Transverse colon (tissue), 4 donors: ENCODE results near the gene STAM.

Experiments
- EP300 ChIP-seq: sonication (generic); formaldehyde crosslinking; IDR thresholded peaks from one replicate; pipeline ENCODE4 v1.6.1; 2017; ENCODE audit warnings: antibody characterized with exemption, low read depth
- POLR2A ChIP-seq: fragments of 450-650 bp; IDR thresholded peaks from one replicate; pipeline ENCODE4 v1.6.1; 2016; ENCODE audit warnings: antibody characterized with exemption, mild to moderate bottlenecking, moderate library complexity
- POLR2AphosphoS5 ChIP-seq, 3 donors: sonication (generic); formaldehyde crosslinking; IDR thresholded peaks; one replicate each; pipeline ENCODE4 v1.6.1; 2016; ENCODE audit warnings: antibody characterized with exemption in 3 of 3
- TF ChIP-seq, protein P1 (sequence below), 5 experiments: fragments of 200-600 bp in 3 of 5; fragments of 450-650 bp in 2 of 5; sonication (generic) in 3 of 5; IDR thresholded peaks; 1 replicate in 2 of 5; 2 replicates in 3 of 5; pipeline ENCODE4 v1.5.1; 2016 to 2017; ENCODE audit warnings: antibody characterized with exemption in 5 of 5, inconsistent platforms in 3 of 5, mild to moderate bottlenecking in 2 of 5, moderate library complexity in 1 of 5

GRCh38 chr10:17743437-17743836, 99.5 kb downstream of the STAM start:
- no peak for TF ChIP-seq EP300
- TF ChIP-seq, protein P1, sequence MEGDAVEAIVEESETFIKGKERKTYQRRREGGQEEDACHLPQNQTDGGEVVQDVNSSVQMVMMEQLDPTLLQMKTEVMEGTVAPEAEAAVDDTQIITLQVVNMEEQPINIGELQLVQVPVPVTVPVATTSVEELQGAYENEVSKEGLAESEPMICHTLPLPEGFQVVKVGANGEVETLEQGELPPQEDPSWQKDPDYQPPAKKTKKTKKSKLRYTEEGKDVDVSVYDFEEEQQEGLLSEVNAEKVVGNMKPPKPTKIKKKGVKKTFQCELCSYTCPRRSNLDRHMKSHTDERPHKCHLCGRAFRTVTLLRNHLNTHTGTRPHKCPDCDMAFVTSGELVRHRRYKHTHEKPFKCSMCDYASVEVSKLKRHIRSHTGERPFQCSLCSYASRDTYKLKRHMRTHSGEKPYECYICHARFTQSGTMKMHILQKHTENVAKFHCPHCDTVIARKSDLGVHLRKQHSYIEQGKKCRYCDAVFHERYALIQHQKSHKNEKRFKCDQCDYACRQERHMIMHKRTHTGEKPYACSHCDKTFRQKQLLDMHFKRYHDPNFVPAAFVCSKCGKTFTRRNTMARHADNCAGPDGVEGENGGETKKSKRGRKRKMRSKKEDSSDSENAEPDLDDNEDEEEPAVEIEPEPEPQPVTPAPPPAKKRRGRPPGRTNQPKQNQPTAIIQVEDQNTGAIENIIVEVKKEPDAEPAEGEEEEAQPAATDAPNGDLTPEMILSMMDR (IDR thresholded peaks at IDR 0.05), result no peak
- TF ChIP-seq POLR2A, result no peak
- no peak for TF ChIP-seq POLR2AphosphoS5 (IDR thresholded peaks at IDR 0.05)
